Sigmoid colon (tissue), 4 donors: Measurements from ENCODE around the gene SRPX.

ENCODE experiments used
- CTCF ChIP-seq, 4 experiments: fragments of 450-650 bp in 3 of 4; fragments of 200-600 bp in 1 of 4; IDR thresholded peaks; one replicate each; pipeline ENCODE4 v1.5.1; 2016 to 2019; ENCODE audit warnings: antibody characterized with exemption in 4 of 4, mild to moderate bottlenecking in 3 of 4, moderate library complexity in 2 of 4
- POLR2AphosphoS5 ChIP-seq, 4 donors: sonication (generic); formaldehyde crosslinking; IDR thresholded peaks; one replicate each; pipeline ENCODE4 v1.6.1; 2017; ENCODE audit warnings: antibody characterized with exemption in 4 of 4

DNA sequence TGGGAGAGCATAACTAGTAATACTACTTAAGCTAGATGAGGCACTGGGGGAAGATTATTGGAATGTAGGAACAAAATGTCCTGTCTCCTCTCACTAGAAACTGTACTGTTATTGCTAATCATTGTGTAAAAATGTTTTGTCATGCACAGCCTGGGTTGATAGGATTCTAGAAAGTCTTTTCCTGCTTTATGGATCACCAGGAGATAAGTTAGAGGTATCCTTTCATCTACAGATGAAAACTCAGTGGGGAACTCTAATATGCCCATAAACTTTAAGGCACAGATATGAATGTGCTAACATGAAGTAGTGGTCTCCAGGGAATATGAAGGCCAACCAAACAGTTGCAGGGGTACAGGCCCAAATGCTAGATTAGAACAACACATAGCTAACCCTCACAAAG lies 57.5 kb downstream of the SRPX start:
- TF ChIP-seq CTCF (IDR thresholded peaks at IDR 0.05) (no peak), POLR2AphosphoS5 (IDR thresholded peaks at IDR 0.05) (no peak)
